ENCODE measurements around the gene THAP12.

DNA sequence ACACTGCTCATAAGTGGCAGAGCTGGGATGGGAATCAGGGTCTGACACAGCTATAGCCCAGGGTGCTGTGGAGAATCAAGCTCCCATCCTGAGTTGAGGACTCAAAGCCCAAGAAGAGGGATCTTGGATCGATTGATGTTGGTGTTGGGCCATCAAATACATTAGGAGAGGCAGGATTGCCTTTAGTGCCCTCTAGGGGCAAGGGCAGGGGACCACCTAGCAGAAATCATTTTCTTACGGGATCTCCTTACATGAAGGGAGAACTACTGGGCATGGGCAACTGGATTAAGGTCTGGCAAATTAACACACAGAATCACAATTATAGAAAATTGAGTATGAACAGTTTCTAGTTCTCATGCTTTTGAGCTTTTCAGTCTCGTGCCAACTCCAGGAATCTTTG, 39.0 kb upstream of the THAP12 start:
- TF ChIP-seq POLR2AphosphoS5 (IDR thresholded peaks at IDR 0.05; ENCODE audit: low read depth, low read length): no peak
- no peak for TF ChIP-seq TAF1 (IDR thresholded peaks at IDR 0.05; ENCODE audit: low read depth, low read length)
- TF ChIP-seq POLR2A (IDR thresholded peaks at IDR 0.05; ENCODE audit: low read depth, low read length): no peak
- no peak for TF ChIP-seq SPI1 (IDR thresholded peaks at IDR 0.05; ENCODE audit: low read depth, low read length)
- no peak for TF ChIP-seq PAX5 (IDR thresholded peaks at IDR 0.05; ENCODE audit: insufficient read depth, low read length, severe bottlenecking)
- TF ChIP-seq POU2F2 (IDR thresholded peaks at IDR 0.05; ENCODE audit: low read depth, low read length): no peak

All from GM12891 (cell line).